Measurements from ENCODE around the gene PHEX.

PHEX gene

GRCh38 chrX:22039541-22039940 lies 7.4 kb downstream of the PHEX start:
- H3K27ac ChIP-seq (ENCODE audit: low read depth, low read length, severe bottlenecking): no peak overlapping the region
- H3K4me1 ChIP-seq (ENCODE audit: control insufficient read depth, insufficient read depth, low read length, poor library complexity, severe bottlenecking): peaks cover 5% of the 10 kb centered on the region
- no peak overlapping the region for H3K4me3 ChIP-seq (ENCODE audit: extremely low read depth, insufficient read depth, low read length, poor library complexity, severe bottlenecking)
- WGBS, 2 experiments (ENCODE audit: insufficient coverage in 2 of 2): 100% methylated on average over 1 of the region's 6 CpGs; no CpG with 5 or more reads in 1 of the 2 experiments
- H3K9me3 ChIP-seq (ENCODE audit: control insufficient read depth, low read length): no peaks in the 10 kb centered on the region
- no peaks in the 10 kb centered on the region for H3K36me3 ChIP-seq (ENCODE audit: control insufficient read depth, insufficient read depth, low read length)

- H3K4me1 ChIP-seq (ENCODE audit: control insufficient read depth, insufficient read depth, low read length, poor library complexity, severe bottlenecking): peaks cover 5% of the 10 kb centered on the region
- H3K9me3 ChIP-seq (ENCODE audit: control insufficient read depth, low read length): no peaks in the 10 kb centered on the region
- H3K4me3 ChIP-seq (ENCODE audit: extremely low read depth, insufficient read depth, low read length, poor library complexity, severe bottlenecking): no peak overlapping the region
- H3K27ac ChIP-seq (ENCODE audit: low read depth, low read length, severe bottlenecking): no peak overlapping the region
- H3K36me3 ChIP-seq (ENCODE audit: control insufficient read depth, insufficient read depth, low read length): no peaks in the 10 kb centered on the region
- 100% methylated on average over 1 of the region's 2 CpGs for WGBS, 2 experiments (ENCODE audit: insufficient coverage in 2 of 2)
Measured at GRCh38 chrX:22040184-22040583, 8.1 kb downstream of the PHEX start.

- H3K27ac ChIP-seq (ENCODE audit: low read depth, low read length, severe bottlenecking): no peak overlapping the region
- peaks cover 5% of the 10 kb centered on the region for H3K4me1 ChIP-seq (ENCODE audit: control insufficient read depth, insufficient read depth, low read length, poor library complexity, severe bottlenecking)
- H3K36me3 ChIP-seq (ENCODE audit: control insufficient read depth, insufficient read depth, low read length): no peaks in the 10 kb centered on the region
- no peaks in the 10 kb centered on the region for H3K9me3 ChIP-seq (ENCODE audit: control insufficient read depth, low read length)
- WGBS, 2 experiments (ENCODE audit: insufficient coverage in 2 of 2): 83 to 86% methylated on average over 6 of the region's 11 CpGs
- no peak overlapping the region for H3K4me3 ChIP-seq (ENCODE audit: extremely low read depth, insufficient read depth, low read length, poor library complexity, severe bottlenecking)
Measured at GRCh38 chrX:22041907-22042530, 9.9 kb downstream of the PHEX start.

GRCh38 chrX:22043872-22044271 lies 11.7 kb downstream of the PHEX start:
- Histone ChIP-seq H3K27ac (ENCODE audit: low read depth, low read length, severe bottlenecking) (no peak overlapping the region), H3K4me1 (ENCODE audit: control insufficient read depth, insufficient read depth, low read length, poor library complexity, severe bottlenecking) (no peaks in the 10 kb centered on the region), H3K9me3 (ENCODE audit: control insufficient read depth, low read length) (no peaks in the 10 kb centered on the region), H3K4me3 (ENCODE audit: extremely low read depth, insufficient read depth, low read length, poor library complexity, severe bottlenecking) (no peak overlapping the region), H3K36me3 (ENCODE audit: control insufficient read depth, insufficient read depth, low read length) (no peaks in the 10 kb centered on the region)
- WGBS, 2 experiments (ENCODE audit: insufficient coverage in 2 of 2): 29 to 60% methylated on average over 1 of the region's 4 CpGs

- Histone ChIP-seq H3K4me1 (ENCODE audit: control insufficient read depth, insufficient read depth, low read length, poor library complexity, severe bottlenecking) (no peaks in the 10 kb centered on the region), H3K4me3 (ENCODE audit: extremely low read depth, insufficient read depth, low read length, poor library complexity, severe bottlenecking) (no peak overlapping the region), H3K9me3 (ENCODE audit: control insufficient read depth, low read length) (no peaks in the 10 kb centered on the region), H3K36me3 (ENCODE audit: control insufficient read depth, insufficient read depth, low read length) (no peaks in the 10 kb centered on the region), H3K27ac (ENCODE audit: low read depth, low read length, severe bottlenecking) (no peak overlapping the region)
- WGBS, 2 experiments (ENCODE audit: insufficient coverage in 2 of 2): no CpG with 5 or more reads among the region's 2 CpGs
Measured at GRCh38 chrX:22047468-22047867, 15.3 kb downstream of the PHEX start.

- H3K9me3 ChIP-seq (ENCODE audit: control insufficient read depth, low read length): no peaks in the 10 kb centered on the region
- WGBS, 2 experiments (ENCODE audit: insufficient coverage in 2 of 2): no CpG with 5 or more reads among the region's 3 CpGs
- H3K4me1 ChIP-seq (ENCODE audit: control insufficient read depth, insufficient read depth, low read length, poor library complexity, severe bottlenecking): no peaks in the 10 kb centered on the region
- H3K36me3 ChIP-seq (ENCODE audit: control insufficient read depth, insufficient read depth, low read length): no peaks in the 10 kb centered on the region
- H3K4me3 ChIP-seq (ENCODE audit: extremely low read depth, insufficient read depth, low read length, poor library complexity, severe bottlenecking): no peak overlapping the region
- H3K27ac ChIP-seq (ENCODE audit: low read depth, low read length, severe bottlenecking): no peak overlapping the region
Measured at GRCh38 chrX:22053481-22053880, 21.4 kb downstream of the PHEX start.

- Histone ChIP-seq H3K27ac (ENCODE audit: low read depth, low read length, severe bottlenecking) (no peak overlapping the region), H3K36me3 (ENCODE audit: control insufficient read depth, insufficient read depth, low read length) (no peaks in the 10 kb centered on the region), H3K9me3 (ENCODE audit: control insufficient read depth, low read length) (no peaks in the 10 kb centered on the region), H3K4me1 (ENCODE audit: control insufficient read depth, insufficient read depth, low read length, poor library complexity, severe bottlenecking) (peaks cover 5% of the 10 kb centered on the region), H3K4me3 (ENCODE audit: extremely low read depth, insufficient read depth, low read length, poor library complexity, severe bottlenecking) (no peak overlapping the region)
- 60 to 100% methylated on average over 1 of the region's 2 CpGs for WGBS, 2 experiments (ENCODE audit: insufficient coverage in 2 of 2)
Measured at GRCh38 chrX:22056235-22056634, 24.1 kb downstream of the PHEX start.

- no peak overlapping the region for H3K4me3 ChIP-seq (ENCODE audit: extremely low read depth, insufficient read depth, low read length, poor library complexity, severe bottlenecking)
- H3K36me3 ChIP-seq (ENCODE audit: control insufficient read depth, insufficient read depth, low read length): no peaks in the 10 kb centered on the region
- peaks cover 5% of the 10 kb centered on the region for H3K4me1 ChIP-seq (ENCODE audit: control insufficient read depth, insufficient read depth, low read length, poor library complexity, severe bottlenecking)
- no peaks in the 10 kb centered on the region for H3K9me3 ChIP-seq (ENCODE audit: control insufficient read depth, low read length)
- no peak overlapping the region for H3K27ac ChIP-seq (ENCODE audit: low read depth, low read length, severe bottlenecking)
- no CpG with 5 or more reads among the region's 3 CpGs for WGBS, 2 experiments (ENCODE audit: insufficient coverage in 2 of 2)
Measured at GRCh38 chrX:22057667-22058066, 25.5 kb downstream of the PHEX start.

GRCh38 chrX:22059775-22060174 lies 27.6 kb downstream of the PHEX start:
- WGBS, 2 experiments (ENCODE audit: insufficient coverage in 2 of 2): no CpG with 5 or more reads among the region's 1 CpG
- Histone ChIP-seq H3K36me3 (ENCODE audit: control insufficient read depth, insufficient read depth, low read length) (no peaks in the 10 kb centered on the region), H3K27ac (ENCODE audit: low read depth, low read length, severe bottlenecking) (no peak overlapping the region), H3K4me3 (ENCODE audit: extremely low read depth, insufficient read depth, low read length, poor library complexity, severe bottlenecking) (no peak overlapping the region), H3K4me1 (ENCODE audit: control insufficient read depth, insufficient read depth, low read length, poor library complexity, severe bottlenecking) (peaks cover 5% of the 10 kb centered on the region), H3K9me3 (ENCODE audit: control insufficient read depth, low read length) (no peaks in the 10 kb centered on the region)

- H3K36me3 ChIP-seq (ENCODE audit: control insufficient read depth, insufficient read depth, low read length): no peaks in the 10 kb centered on the region
- H3K4me1 ChIP-seq (ENCODE audit: control insufficient read depth, insufficient read depth, low read length, poor library complexity, severe bottlenecking): peaks cover 5% of the 10 kb centered on the region
- H3K4me3 ChIP-seq (ENCODE audit: extremely low read depth, insufficient read depth, low read length, poor library complexity, severe bottlenecking): no peak overlapping the region
- H3K9me3 ChIP-seq (ENCODE audit: control insufficient read depth, low read length): no peaks in the 10 kb centered on the region
- no peak overlapping the region for H3K27ac ChIP-seq (ENCODE audit: low read depth, low read length, severe bottlenecking)
- WGBS, 2 experiments (ENCODE audit: insufficient coverage in 2 of 2): 75% methylated on average over 2 of the region's 6 CpGs; no CpG with 5 or more reads in 1 of the 2 experiments
Measured at GRCh38 chrX:22060415-22061280, 28.5 kb downstream of the PHEX start.

GRCh38 chrX:22063284-22063683 lies 31.2 kb downstream of the PHEX start:
- H3K9me3 ChIP-seq (ENCODE audit: control insufficient read depth, low read length): no peaks in the 10 kb centered on the region
- no peaks in the 10 kb centered on the region for H3K36me3 ChIP-seq (ENCODE audit: control insufficient read depth, insufficient read depth, low read length)
- WGBS, 2 experiments (ENCODE audit: insufficient coverage in 2 of 2): 43% methylated on average over 1 of the region's 7 CpGs; no CpG with 5 or more reads in 1 of the 2 experiments
- H3K4me1 ChIP-seq (ENCODE audit: control insufficient read depth, insufficient read depth, low read length, poor library complexity, severe bottlenecking): peaks cover 5% of the 10 kb centered on the region
- H3K4me3 ChIP-seq (ENCODE audit: extremely low read depth, insufficient read depth, low read length, poor library complexity, severe bottlenecking): no peak overlapping the region
- H3K27ac ChIP-seq (ENCODE audit: low read depth, low read length, severe bottlenecking): no peak overlapping the region
